K562 (cell line): ENCODE measurements around the gene SDE2. TPM values are rescaled to one million over a fixed set of nuclear protein-coding genes. Genes with fewer than 3 reads are reported as not detected.

ENCODE experiments used
- ATAC-seq: fragments of 200-7000 bp; cut with Tn5 transposase; 3 replicates; pipeline ENCODE4 v1.9.1; 2020; ENCODE audit warnings: moderate library complexity
- BruUV-seq: library from RNA; stranded (reverse); fragments of 400-500 nt; replicated peaks from 2 replicates; lab custom pipeline; 2021; lab: Mats Ljungman, UMichigan
- CTCF ChIA-PET: fragments of 300-600 bp; formaldehyde crosslinking; extraction: SDS; loops from one replicate; lab custom pipeline; 2021; ENCODE audit warnings: low intra/inter-chr PET ratio; lab: Yijun Ruan, JAX
- POLR2A ChIA-PET: fragments of 300-600, 350-650 bp; sonication (Branson Sonifier 250); formaldehyde crosslinking; extraction: SDS; loops from one replicate; lab custom pipeline; 2021; ENCODE audit warnings: antibody characterized with exemption, inconsistent platforms; lab: Yijun Ruan, JAX
- DNase-seq, 4 experiments: peaks; one replicate each; pipeline versions ENCODE4 v3.0.0 to v3.0.0-alpha.2; 2011 to 2018; ENCODE audit warnings: low spot score in 3 of 4, mixed read lengths in 3 of 4; ENCODE audit errors: extremely low read depth in 1 of 4
- FAIRE-seq: peaks from 2 replicates; lab custom pipeline; 2011; peaks lifted over from hg19 to GRCh38; lab: Jason Lieb, UNC
- H2AFZ ChIP-seq: 2 replicates; pipeline ENCODE4 v1.6.0; 2011; ENCODE audit warnings: low read depth, low read length, control low read depth, inconsistent platforms
- H3K27ac ChIP-seq: fragments of 200-600 bp; 3 replicates; pipeline ENCODE4 v1.8.0; 2011; ENCODE audit warnings: low read depth, mild to moderate bottlenecking, control low read depth, inconsistent platforms, low read length, moderate library complexity, mixed read lengths; ENCODE audit errors: extremely low read depth
- H3K27me3 ChIP-seq, 2 experiments: fragments of 300-600 bp in 1 of 2; 2 replicates in 1 of 2; 3 replicates in 1 of 2; pipeline versions ENCODE4 v1.6.0 to v1.8.0; 2011; ENCODE audit warnings: inconsistent platforms in 2 of 2, low read length in 2 of 2, mild to moderate bottlenecking in 1 of 2, mixed read lengths in 1 of 2, moderate library complexity in 1 of 2; ENCODE audit not compliant: control insufficient read depth in 2 of 2, insufficient read depth in 2 of 2
- H3K36me3 ChIP-seq: fragments of 300-600 bp; 3 replicates; pipeline ENCODE4 v1.8.0; 2011; ENCODE audit warnings: mild to moderate bottlenecking, low read length, inconsistent platforms; ENCODE audit not compliant: control insufficient read depth, insufficient read depth
- H3K4me1 ChIP-seq, 2 experiments: fragments of 200-600 bp in 1 of 2; replicated peaks in 1 of 2; 2 replicates in 1 of 2; 3 replicates in 1 of 2; pipeline versions ENCODE4 v1.5.1 to v1.8.0; 2011; ENCODE audit warnings: inconsistent platforms in 2 of 2, low read length in 2 of 2, mild to moderate bottlenecking in 1 of 2, mixed read lengths in 1 of 2, moderate library complexity in 1 of 2; ENCODE audit not compliant: control insufficient read depth in 2 of 2, insufficient read depth in 2 of 2
- H3K4me2 ChIP-seq: 2 replicates; pipeline ENCODE4 v1.6.1; 2011; ENCODE audit warnings: low read length, control low read depth, inconsistent platforms, mixed read lengths; ENCODE audit not compliant: insufficient read depth
- H3K4me3 ChIP-seq: fragments of 200-600 bp; sonication (generic), shearing (Covaris generic); 2 replicates; pipeline ENCODE4 v1.5.1; 2016; ENCODE audit warnings: control low read depth, inconsistent platforms
- H3K79me2 ChIP-seq: fragments of 200-600 bp; 3 replicates; pipeline ENCODE4 v1.8.0; 2011; ENCODE audit warnings: low read length, inconsistent platforms; ENCODE audit not compliant: control insufficient read depth, insufficient read depth
- H3K9ac ChIP-seq, 2 experiments: 2 replicates each; pipeline versions ENCODE4 v1.6.0 to v1.6.1; 2011; ENCODE audit warnings: low read depth in 2 of 2, low read length in 2 of 2, control low read depth in 1 of 2, inconsistent platforms in 1 of 2, mild to moderate bottlenecking in 1 of 2, mixed read lengths in 1 of 2; ENCODE audit not compliant: insufficient read depth in 1 of 2
- H3K9me1 ChIP-seq: one replicate; pipeline ENCODE4 v1.6.0; 2011; ENCODE audit warnings: inconsistent platforms, mild to moderate bottlenecking, low read length, moderate library complexity; ENCODE audit not compliant: control insufficient read depth, insufficient read depth
- H3K9me3 ChIP-seq: replicated peaks from 2 replicates; pipeline ENCODE4 v1.5.1; 2011; ENCODE audit warnings: low read depth, low read length, inconsistent platforms; ENCODE audit not compliant: control insufficient read depth, insufficient read depth
- H4K20me1 ChIP-seq: replicated peaks from 2 replicates; pipeline ENCODE4 v1.6.1; 2011; ENCODE audit warnings: low read length, inconsistent platforms, mixed read lengths; ENCODE audit not compliant: control insufficient read depth, insufficient read depth
- CBX8 ChIP-seq: fragments of 200-600 bp; sonication (generic); IDR thresholded peaks from 2 replicates; pipeline ENCODE4 v1.6.1; 2012; ENCODE audit warnings: borderline replicate concordance, mixed run types, low read depth, mild to moderate bottlenecking, moderate library complexity, mixed read lengths, low read length, control low read depth, inconsistent platforms; ENCODE audit not compliant: poor library complexity, severe bottlenecking; ENCODE audit errors: extremely low read depth
- CHD4 ChIP-seq: fragments of 200-600 bp; sonication (generic); IDR thresholded peaks from 3 replicates; pipeline ENCODE4 v1.6.1; 2012; ENCODE audit warnings: low read depth, mild to moderate bottlenecking, mixed read lengths, low read length, inconsistent platforms; ENCODE audit not compliant: insufficient read depth, insufficient replicate concordance, poor library complexity, severe bottlenecking
- FOXA3 ChIP-seq, 2 experiments: fragments of 450-650 bp in 1 of 2; sonication (generic) in 1 of 2; formaldehyde crosslinking; IDR thresholded peaks in 1 of 2; conservative IDR thresholded peaks in 1 of 2; 2 replicates each; pipeline versions ENCODE4 v1.4.0 to v1.8.0; 2020 to 2022; ENCODE audit warnings: mild to moderate bottlenecking in 2 of 2, missing genetic modification reagents in 1 of 2
- L3MBTL2 ChIP-seq: fragments of 450-650 bp; IDR thresholded peaks from 2 replicates; pipeline ENCODE4 v1.6.1; 2016; ENCODE audit warnings: mild to moderate bottlenecking, moderate library complexity
- MAZ ChIP-seq, 2 experiments: fragments of 450-650 bp in 1 of 2; sonication (generic) in 1 of 2; formaldehyde crosslinking; IDR thresholded peaks in 1 of 2; conservative IDR thresholded peaks in 1 of 2; 2 replicates each; pipeline versions ENCODE4 v1.4.0 to v1.5.0; 2020; ENCODE audit warnings: mild to moderate bottlenecking in 1 of 2, missing genetic modification reagents in 1 of 2
- NCOR1 ChIP-seq: fragments of 450-650 bp; IDR thresholded peaks from 2 replicates; pipeline ENCODE4 v1.6.1; 2016; ENCODE audit warnings: mild to moderate bottlenecking, moderate library complexity
- WGBS: fragments of 100-300 bp; shearing (Covaris generic); methylation state at CpG from one replicate; pipeline ENCODE4 v1.1.6; 2016; ENCODE audit warnings: low coverage, mixed read lengths; ENCODE audit not compliant: insufficient coverage; ENCODE audit errors: missing lambda C conversion rate; 5-methylcytosine and 5-hydroxymethylcytosine counted together
- in situ Hi-C: fragments of 300-500 bp; cut with MboI; formaldehyde crosslinking; loops from 4 replicates; pipeline ENCODE4 v1.15.0; 2018; ENCODE audit warnings: inconsistent platforms, mixed read lengths
- intact Hi-C: fragments of 100-400 bp; cut with micrococcal nuclease; formaldehyde crosslinking; loops from 2 replicates; pipeline ENCODE4 v1.14.2; 2022
- polyA plus RNA-seq, 8 experiments: library from polyadenylated mRNA; depleted of rRNA in 4 of 8; stranded (reverse) in 5 of 8; unstranded in 3 of 8; fragments of >200 nt; fragmentation: Nextera tagmentation in 2 of 8; fragmentation: Illumina TruSeq in 1 of 8; extraction: Ambion mirVana in 2 of 8; extraction: Trizol in 1 of 8; gene quantifications; 2 replicates each; pipeline versions ENCODE4 v1.2.1 to v1.2.3, GENCODE V29; 2011 to 2014; ENCODE audit warnings: inconsistent platforms in 1 of 8, missing spikeins in 1 of 8
- total RNA-seq, 7 experiments: library from RNA; depleted of rRNA in 6 of 7; stranded (reverse); fragments of >200 nt in 6 of 7; fragmentation: Illumina TruSeq in 2 of 7; extraction: Trizol in 2 of 7; gene quantifications; 2 replicates each; pipeline versions ENCODE4 v1.2.1 to v1.2.3, GENCODE V29; 2011 to 2021; ENCODE audit warnings: low replicate concordance in 1 of 7
- TF ChIP-seq, protein P1 (sequence below): fragments of 450-650 bp; formaldehyde crosslinking; conservative IDR thresholded peaks from 2 replicates; pipeline ENCODE4 v1.4.0; 2022; ENCODE audit warnings: mild to moderate bottlenecking, missing genetic modification characterization
- TF ChIP-seq, protein P2 (sequence below): fragments of 450-650 bp; IDR thresholded peaks from 2 replicates; pipeline ENCODE4 v1.6.1; 2016
- TF ChIP-seq, protein P3 (sequence below): fragments of 200-800 bp; sonication (Bioruptor generic); IDR thresholded peaks from 2 replicates; pipeline ENCODE4 v1.6.1; 2016; ENCODE audit warnings: missing genetic modification characterization, missing compliant biosample characterization

SDE2 gene
- total and polyA plus RNA-seq, 9 of the 15 experiments (the other 6 are each of a cell fraction or from before 2014, with no cell fraction given): 14.3 to 62.3 (median 46.0) TPM

DNA sequence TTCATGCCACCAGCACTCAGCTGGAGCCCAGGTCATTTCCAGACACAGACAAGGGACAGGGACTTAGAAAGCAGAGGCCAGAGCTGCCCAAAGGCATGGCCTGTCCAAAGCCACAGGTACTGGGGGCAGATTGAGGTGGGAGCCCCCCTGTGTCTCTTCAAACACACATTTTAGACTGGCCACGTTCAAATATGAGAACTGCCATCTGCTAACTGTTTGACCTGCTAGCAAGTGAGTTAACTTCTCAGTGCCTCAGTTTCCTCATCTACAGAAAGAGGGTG lies 57.3 kb downstream of the SDE2 start (continued):
- TF ChIP-seq, protein P1, sequence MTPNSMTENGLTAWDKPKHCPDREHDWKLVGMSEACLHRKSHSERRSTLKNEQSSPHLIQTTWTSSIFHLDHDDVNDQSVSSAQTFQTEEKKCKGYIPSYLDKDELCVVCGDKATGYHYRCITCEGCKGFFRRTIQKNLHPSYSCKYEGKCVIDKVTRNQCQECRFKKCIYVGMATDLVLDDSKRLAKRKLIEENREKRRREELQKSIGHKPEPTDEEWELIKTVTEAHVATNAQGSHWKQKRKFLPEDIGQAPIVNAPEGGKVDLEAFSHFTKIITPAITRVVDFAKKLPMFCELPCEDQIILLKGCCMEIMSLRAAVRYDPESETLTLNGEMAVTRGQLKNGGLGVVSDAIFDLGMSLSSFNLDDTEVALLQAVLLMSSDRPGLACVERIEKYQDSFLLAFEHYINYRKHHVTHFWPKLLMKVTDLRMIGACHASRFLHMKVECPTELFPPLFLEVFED (CRISPR knock-in tag): no peak
- TF ChIP-seq FOXA3 (CRISPR knock-in tag; conservative IDR thresholded peaks at IDR 0.05 in 1 of 2, IDR thresholded peaks at IDR 0.05 in 1 of 2) (no peak), CBX8 (no peak), CHD4 (no peak), MAZ (CRISPR knock-in tag; conservative IDR thresholded peaks at IDR 0.05 in 1 of 2, IDR thresholded peaks at IDR 0.05 in 1 of 2) (0 out of 4 replicates have a peak, but pooled peaks of 1 of the 2 experiments have one; percentile 16)

DNA sequence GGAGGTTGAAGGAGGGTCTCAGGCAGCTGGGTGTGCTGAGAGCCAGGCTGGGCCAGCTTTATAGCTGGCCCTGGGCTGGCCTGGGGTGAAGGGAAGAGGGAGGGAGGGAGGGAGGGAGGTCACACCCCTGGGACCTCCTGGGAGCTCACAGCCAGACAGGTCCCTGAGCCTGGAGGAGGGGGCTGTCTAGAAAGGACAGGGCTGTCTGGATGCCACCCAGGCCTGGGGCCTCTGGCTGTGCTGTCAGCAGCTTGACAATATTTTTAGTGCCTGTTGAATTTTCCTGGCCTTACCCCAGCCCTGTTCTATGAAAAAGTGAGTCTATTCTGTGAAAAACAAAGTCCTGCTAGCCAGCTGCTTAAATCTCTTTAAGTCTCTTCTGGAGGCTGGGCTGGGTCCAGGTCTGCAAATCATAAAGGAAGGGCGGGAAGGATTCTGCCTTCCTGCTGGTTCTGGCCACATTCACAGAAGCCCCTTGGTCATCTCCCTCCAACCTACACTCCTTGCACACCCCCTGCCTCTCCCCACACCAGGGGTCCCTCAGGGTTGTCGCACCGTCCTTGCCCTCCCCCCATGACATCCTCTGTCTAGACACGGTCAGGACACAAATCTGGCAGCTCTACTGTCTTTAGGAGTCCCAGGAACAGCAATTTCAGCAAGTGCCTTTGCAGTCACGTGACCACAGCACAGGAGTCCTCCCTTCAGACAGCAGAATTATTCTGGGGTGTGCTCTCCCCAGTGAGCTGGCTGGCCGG lies 57.8 kb downstream of the SDE2 start, which contains the start of gene LEFTY2:
Gene LEFTY2 (minus strand): TSS at position 34 of the 755 bp plus-strand sequence. CDS start 80 bp downstream, outside the sequence.
- DNase-seq (peak in 2 of 4 experiments; percentile 27 to 46), FAIRE-seq (peak; percentile 80), ATAC-seq (peak; percentile 40)
- H3K4me3 ChIP-seq: no peak within 1 kb of the TSS
- POLR2A ChIA-PET: interaction anchor here (0.6 to 1.4 kb wide), 3 partner anchors 16 to 212 kb away, joined by 3 to 7 read pairs (median 3); no protein-coding TSS in a partner anchor
- no peaks in the 10 kb centered on the region for H3K9me1 ChIP-seq
- no peaks in the 10 kb centered on the region for H3K9me3 ChIP-seq
- CTCF ChIA-PET: no interaction called here
- in situ Hi-C loops: no loop called here
- peaks cover 7 to 23% of the 10 kb centered on the region in 2 experiments; a peak in 4 of 5 replicates for H3K4me1 ChIP-seq
- 24% methylated on average over 6 of the region's 6 CpGs for WGBS
- H3K27ac ChIP-seq: no peak within 1 kb of the TSS
- intact Hi-C loops: no loop called here
- no TSS peak for BruUV-seq
- H2AFZ ChIP-seq: peak within 1 kb of the TSS; percentile 0; the same call in 1 of the 2 replicates
- H3K4me2 ChIP-seq: no peak within 1 kb of the TSS
- H3K36me3 ChIP-seq: no peaks in the 10 kb centered on the region
- H4K20me1 ChIP-seq: no peaks in the 10 kb centered on the region
- H3K79me2 ChIP-seq: no peaks in the 10 kb centered on the region
- H3K27me3 ChIP-seq: no peaks in the 10 kb centered on the region
- peak within 1 kb of the TSS in 1 of 2 experiments; percentile 71; a peak in 2 of 4 replicates for H3K9ac ChIP-seq
- TF ChIP-seq L3MBTL2: no peak
- TF ChIP-seq, protein P2, sequence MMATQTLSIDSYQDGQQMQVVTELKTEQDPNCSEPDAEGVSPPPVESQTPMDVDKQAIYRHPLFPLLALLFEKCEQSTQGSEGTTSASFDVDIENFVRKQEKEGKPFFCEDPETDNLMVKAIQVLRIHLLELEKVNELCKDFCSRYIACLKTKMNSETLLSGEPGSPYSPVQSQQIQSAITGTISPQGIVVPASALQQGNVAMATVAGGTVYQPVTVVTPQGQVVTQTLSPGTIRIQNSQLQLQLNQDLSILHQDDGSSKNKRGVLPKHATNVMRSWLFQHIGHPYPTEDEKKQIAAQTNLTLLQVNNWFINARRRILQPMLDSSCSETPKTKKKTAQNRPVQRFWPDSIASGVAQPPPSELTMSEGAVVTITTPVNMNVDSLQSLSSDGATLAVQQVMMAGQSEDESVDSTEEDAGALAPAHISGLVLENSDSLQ: no peak
- no peak for TF ChIP-seq NCOR1
- TF ChIP-seq MAZ (CRISPR knock-in tag; conservative IDR thresholded peaks at IDR 0.05 in 1 of 2, IDR thresholded peaks at IDR 0.05 in 1 of 2): no peak; a peak in 1 of 4 replicates
- TF ChIP-seq, protein P3, sequence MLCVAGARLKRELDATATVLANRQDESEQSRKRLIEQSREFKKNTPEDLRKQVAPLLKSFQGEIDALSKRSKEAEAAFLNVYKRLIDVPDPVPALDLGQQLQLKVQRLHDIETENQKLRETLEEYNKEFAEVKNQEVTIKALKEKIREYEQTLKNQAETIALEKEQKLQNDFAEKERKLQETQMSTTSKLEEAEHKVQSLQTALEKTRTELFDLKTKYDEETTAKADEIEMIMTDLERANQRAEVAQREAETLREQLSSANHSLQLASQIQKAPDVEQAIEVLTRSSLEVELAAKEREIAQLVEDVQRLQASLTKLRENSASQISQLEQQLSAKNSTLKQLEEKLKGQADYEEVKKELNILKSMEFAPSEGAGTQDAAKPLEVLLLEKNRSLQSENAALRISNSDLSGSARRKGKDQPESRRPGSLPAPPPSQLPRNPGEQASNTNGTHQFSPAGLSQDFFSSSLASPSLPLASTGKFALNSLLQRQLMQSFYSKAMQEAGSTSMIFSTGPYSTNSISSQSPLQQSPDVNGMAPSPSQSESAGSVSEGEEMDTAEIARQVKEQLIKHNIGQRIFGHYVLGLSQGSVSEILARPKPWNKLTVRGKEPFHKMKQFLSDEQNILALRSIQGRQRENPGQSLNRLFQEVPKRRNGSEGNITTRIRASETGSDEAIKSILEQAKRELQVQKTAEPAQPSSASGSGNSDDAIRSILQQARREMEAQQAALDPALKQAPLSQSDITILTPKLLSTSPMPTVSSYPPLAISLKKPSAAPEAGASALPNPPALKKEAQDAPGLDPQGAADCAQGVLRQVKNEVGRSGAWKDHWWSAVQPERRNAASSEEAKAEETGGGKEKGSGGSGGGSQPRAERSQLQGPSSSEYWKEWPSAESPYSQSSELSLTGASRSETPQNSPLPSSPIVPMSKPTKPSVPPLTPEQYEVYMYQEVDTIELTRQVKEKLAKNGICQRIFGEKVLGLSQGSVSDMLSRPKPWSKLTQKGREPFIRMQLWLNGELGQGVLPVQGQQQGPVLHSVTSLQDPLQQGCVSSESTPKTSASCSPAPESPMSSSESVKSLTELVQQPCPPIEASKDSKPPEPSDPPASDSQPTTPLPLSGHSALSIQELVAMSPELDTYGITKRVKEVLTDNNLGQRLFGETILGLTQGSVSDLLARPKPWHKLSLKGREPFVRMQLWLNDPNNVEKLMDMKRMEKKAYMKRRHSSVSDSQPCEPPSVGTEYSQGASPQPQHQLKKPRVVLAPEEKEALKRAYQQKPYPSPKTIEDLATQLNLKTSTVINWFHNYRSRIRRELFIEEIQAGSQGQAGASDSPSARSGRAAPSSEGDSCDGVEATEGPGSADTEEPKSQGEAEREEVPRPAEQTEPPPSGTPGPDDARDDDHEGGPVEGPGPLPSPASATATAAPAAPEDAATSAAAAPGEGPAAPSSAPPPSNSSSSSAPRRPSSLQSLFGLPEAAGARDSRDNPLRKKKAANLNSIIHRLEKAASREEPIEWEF: no peak
